Measurements from ENCODE around the gene CFAP299. TPM values are rescaled to one million over a fixed set of nuclear protein-coding genes. Genes with fewer than 3 reads are reported as not detected.

CFAP299 gene
- total RNA-seq, 1 donor from 2014 or later: not detected

DNA sequence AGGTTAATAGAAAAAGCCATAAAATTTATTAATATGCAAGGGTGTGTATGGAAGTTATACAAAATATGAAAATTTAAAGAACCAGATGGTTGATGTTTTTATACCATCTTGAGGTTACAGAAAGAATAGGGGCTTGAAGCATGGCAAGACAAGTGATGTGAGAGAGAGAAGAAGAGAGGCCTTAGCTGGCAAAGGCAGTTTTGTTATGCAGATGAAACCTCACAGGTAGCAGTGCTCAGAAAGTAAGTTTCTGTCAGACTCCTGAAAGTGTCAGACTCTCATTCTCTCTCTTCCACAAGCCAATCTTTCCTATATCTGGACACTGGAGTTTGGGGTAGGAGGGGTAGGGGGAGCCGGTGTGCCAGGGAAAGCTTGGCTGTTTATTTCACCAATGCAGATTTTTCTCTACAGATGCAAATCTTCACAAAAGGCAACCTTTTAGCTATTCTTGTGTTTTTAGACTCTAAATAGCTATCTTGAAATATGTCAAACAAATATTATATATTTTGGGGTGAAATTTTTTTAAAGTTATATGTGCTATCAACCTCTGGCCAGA lies 124.5 kb downstream of the CFAP299 start:
- TF ChIP-seq, protein P1, sequence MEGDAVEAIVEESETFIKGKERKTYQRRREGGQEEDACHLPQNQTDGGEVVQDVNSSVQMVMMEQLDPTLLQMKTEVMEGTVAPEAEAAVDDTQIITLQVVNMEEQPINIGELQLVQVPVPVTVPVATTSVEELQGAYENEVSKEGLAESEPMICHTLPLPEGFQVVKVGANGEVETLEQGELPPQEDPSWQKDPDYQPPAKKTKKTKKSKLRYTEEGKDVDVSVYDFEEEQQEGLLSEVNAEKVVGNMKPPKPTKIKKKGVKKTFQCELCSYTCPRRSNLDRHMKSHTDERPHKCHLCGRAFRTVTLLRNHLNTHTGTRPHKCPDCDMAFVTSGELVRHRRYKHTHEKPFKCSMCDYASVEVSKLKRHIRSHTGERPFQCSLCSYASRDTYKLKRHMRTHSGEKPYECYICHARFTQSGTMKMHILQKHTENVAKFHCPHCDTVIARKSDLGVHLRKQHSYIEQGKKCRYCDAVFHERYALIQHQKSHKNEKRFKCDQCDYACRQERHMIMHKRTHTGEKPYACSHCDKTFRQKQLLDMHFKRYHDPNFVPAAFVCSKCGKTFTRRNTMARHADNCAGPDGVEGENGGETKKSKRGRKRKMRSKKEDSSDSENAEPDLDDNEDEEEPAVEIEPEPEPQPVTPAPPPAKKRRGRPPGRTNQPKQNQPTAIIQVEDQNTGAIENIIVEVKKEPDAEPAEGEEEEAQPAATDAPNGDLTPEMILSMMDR (IDR thresholded peaks at IDR 0.05; ENCODE audit: borderline replicate concordance): no peak
- DNase-seq: no peak
- H3K27me3 ChIP-seq (ENCODE audit: low read depth): no peaks in the 10 kb centered on the region
- no peak overlapping the region for H3K4me3 ChIP-seq
- H3K9me3 ChIP-seq (replicated peaks): no peaks in the 10 kb centered on the region
- no peaks in the 10 kb centered on the region for H3K36me3 ChIP-seq
- intact Hi-C loops (cut with micrococcal nuclease): no loop called here
- H3K4me1 ChIP-seq: no peaks in the 10 kb centered on the region
- no peak overlapping the region for H3K27ac ChIP-seq (replicated peaks)

DNA sequence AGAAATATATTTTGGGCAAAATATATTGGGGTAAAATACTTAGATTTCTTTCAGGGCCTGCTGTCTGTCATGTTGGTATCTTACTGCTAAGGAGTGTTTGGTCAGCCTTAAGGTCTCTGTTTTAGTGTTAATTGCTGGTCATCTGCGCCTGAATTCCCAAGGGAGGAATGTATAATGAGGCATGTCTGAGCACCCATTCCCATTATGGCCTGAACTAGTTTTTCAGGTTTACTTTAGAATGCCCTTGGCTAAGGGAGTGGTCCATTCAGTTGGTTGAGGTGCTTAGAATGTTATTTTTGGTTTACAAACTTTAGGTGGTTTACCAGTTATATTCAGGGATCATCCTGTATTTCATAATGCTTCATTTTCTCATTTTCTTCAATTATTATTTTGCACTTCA lies 125.9 kb downstream of the CFAP299 start:
- H3K4me1 ChIP-seq: no peaks in the 10 kb centered on the region
- intact Hi-C loops (cut with micrococcal nuclease): no loop called here
- no peaks in the 10 kb centered on the region for H3K36me3 ChIP-seq
- H3K9me3 ChIP-seq (replicated peaks): no peaks in the 10 kb centered on the region
- DNase-seq: no peak
- no peaks in the 10 kb centered on the region for H3K27me3 ChIP-seq (ENCODE audit: low read depth)
- TF ChIP-seq, protein P1 (IDR thresholded peaks at IDR 0.05; ENCODE audit: borderline replicate concordance): no peak
- no peak overlapping the region for H3K4me3 ChIP-seq
- H3K27ac ChIP-seq (replicated peaks): no peak overlapping the region

DNA sequence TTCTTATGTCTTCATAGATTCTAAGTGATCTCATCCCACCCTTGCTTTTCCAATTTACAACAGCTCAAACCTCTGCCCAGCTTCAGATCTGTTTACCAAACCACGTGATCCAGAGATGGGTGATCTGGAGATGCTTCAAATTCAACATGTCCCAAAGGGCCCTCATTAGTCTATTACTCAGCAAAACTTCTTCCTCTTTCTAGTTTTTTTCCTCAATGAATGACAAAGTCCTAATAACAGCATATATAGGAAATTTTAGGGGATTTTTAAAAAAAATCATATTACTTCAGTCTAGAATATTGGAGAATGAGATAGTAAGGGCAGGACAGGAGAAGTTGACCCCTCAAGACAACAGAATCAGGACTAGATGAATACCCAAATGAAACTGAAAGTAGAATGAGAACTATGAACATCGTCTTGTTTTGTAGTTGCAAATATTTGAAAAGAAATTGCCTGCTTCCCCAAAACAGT lies 127.1 kb downstream of the CFAP299 start:
- TF ChIP-seq, protein P1 (IDR thresholded peaks at IDR 0.05; ENCODE audit: borderline replicate concordance): no peak
- H3K27ac ChIP-seq (replicated peaks): no peak overlapping the region
- H3K4me1 ChIP-seq: no peaks in the 10 kb centered on the region
- intact Hi-C loops (cut with micrococcal nuclease): no loop called here
- no peaks in the 10 kb centered on the region for H3K36me3 ChIP-seq
- H3K9me3 ChIP-seq (replicated peaks): no peaks in the 10 kb centered on the region
- H3K4me3 ChIP-seq: no peak overlapping the region
- no peak for DNase-seq
- H3K27me3 ChIP-seq (ENCODE audit: low read depth): no peaks in the 10 kb centered on the region

DNA sequence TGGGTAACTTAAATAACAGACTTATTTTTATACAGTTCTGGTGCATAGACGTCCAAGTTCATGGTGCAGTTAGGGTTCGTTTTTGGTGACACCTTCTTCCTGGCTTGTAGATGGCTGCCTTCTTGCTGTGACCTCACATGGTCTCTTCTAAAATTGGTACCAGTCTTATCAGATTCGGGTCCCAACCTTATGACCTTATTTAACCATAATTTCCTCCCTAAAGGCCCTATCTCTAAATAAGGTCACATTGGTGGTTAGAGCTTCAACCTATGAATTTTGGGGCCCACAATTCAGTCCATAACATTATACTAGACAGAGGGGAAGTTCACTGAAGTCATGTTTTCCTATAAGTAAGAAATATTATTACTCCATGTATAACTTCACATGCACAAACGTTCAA lies 128.0 kb downstream of the CFAP299 start:
- no peak overlapping the region for H3K4me3 ChIP-seq
- intact Hi-C loops (cut with micrococcal nuclease): no loop called here
- H3K4me1 ChIP-seq: no peaks in the 10 kb centered on the region
- H3K27me3 ChIP-seq (ENCODE audit: low read depth): no peaks in the 10 kb centered on the region
- H3K27ac ChIP-seq (replicated peaks): no peak overlapping the region
- TF ChIP-seq, protein P1 (IDR thresholded peaks at IDR 0.05; ENCODE audit: borderline replicate concordance): no peak
- DNase-seq: no peak
- no peaks in the 10 kb centered on the region for H3K9me3 ChIP-seq (replicated peaks)
- H3K36me3 ChIP-seq: no peaks in the 10 kb centered on the region

DNA sequence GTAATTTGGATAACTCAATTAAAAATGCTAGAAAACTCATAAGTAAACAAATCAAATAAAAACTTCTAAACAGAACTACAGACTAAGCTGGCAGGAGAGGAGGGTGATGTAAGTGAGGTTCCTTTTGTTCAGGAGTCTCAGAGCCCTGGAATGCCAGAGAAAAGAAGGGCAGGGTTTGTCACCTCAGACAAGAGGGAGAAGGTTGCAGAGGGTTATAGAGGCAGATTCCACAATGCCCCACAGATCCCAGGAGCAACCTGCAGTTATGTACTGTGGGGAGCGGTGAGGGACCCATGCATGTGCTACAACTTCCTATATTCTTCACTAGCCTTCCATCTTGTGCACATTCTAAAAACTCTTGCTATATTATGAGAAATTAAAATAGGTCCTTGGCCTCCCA lies 129.7 kb downstream of the CFAP299 start:
- TF ChIP-seq, protein P1 (IDR thresholded peaks at IDR 0.05; ENCODE audit: borderline replicate concordance): no peak
- Histone ChIP-seq H3K4me3 (no peak overlapping the region), H3K4me1 (no peaks in the 10 kb centered on the region), H3K9me3 (replicated peaks) (no peaks in the 10 kb centered on the region), H3K27ac (replicated peaks) (no peak overlapping the region), H3K36me3 (no peaks in the 10 kb centered on the region), H3K27me3 (ENCODE audit: low read depth) (no peaks in the 10 kb centered on the region)
- intact Hi-C loops (cut with micrococcal nuclease): no loop called here
- no peak for DNase-seq
